Measurements from ENCODE around the gene TBC1D8. TPM values are rescaled to one million over a fixed set of nuclear protein-coding genes. Genes with fewer than 3 reads are reported as not detected.

Gene TBC1D8
- total RNA-seq, 1 experiment from 2014 or later, result 51.7 TPM

DNA sequence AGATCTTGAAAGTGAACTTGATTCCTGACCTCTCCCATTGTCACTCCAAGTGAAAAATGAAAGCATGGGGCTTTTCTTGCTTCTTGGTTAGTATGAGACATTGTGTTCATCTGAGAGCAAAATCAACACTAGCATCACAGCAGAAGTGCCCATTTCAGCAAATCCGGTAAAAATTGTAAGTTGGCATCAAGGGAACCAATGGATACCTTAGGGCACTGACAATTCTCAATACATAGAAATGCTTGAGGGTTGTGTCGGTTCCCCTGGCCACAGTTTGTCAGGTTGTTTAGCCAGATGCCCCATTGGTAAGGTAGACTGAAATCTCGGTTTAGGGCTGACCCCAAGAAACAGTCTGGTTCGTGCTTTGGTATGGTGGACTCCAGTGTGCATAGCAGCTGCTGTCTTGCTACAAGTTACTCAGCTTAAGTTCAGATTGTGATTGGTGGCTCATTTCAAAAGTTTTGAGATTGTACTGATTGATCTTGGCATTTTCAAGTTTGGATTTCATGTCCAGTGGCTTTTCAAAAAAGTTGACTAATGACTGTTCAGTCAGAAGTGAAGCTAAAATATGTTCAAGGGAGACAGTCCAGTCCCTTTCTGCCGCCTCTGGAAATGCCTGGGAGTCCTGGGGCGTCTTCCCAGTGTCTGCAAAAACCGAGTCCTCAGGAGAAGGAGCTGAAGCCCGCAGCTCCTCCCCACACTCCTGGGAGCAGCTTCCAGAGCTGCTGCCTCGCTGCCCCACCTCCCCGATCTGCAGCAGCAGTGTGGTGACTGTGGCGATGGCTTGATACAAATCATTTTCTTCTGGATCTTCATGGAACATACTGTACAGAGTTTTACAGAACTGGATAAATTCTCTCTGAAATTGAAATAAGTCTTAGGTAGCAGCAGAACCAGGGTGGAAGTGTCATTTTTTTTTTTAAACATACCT, 143.5 kb downstream of the TBC1D8 start (continued):
- TF ChIP-seq ESRRA (CRISPR knock-in tag; IDR thresholded peaks at IDR 0.05; ENCODE audit: borderline replicate concordance), result no peak
- TF ChIP-seq, protein P1, sequence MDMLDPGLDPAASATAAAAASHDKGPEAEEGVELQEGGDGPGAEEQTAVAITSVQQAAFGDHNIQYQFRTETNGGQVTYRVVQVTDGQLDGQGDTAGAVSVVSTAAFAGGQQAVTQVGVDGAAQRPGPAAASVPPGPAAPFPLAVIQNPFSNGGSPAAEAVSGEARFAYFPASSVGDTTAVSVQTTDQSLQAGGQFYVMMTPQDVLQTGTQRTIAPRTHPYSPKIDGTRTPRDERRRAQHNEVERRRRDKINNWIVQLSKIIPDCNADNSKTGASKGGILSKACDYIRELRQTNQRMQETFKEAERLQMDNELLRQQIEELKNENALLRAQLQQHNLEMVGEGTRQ (CRISPR knock-in tag; IDR thresholded peaks at IDR 0.05), result no peak
- no peak for TF ChIP-seq ZNF317 (CRISPR knock-in tag; IDR thresholded peaks at IDR 0.05; ENCODE audit: borderline replicate concordance, low read depth)
- no peak; the same call in 1 of the 2 replicates for TF ChIP-seq FOXP1 (CRISPR knock-in tag; IDR thresholded peaks at IDR 0.05; ENCODE audit: borderline replicate concordance)
- TF ChIP-seq, protein P2, sequence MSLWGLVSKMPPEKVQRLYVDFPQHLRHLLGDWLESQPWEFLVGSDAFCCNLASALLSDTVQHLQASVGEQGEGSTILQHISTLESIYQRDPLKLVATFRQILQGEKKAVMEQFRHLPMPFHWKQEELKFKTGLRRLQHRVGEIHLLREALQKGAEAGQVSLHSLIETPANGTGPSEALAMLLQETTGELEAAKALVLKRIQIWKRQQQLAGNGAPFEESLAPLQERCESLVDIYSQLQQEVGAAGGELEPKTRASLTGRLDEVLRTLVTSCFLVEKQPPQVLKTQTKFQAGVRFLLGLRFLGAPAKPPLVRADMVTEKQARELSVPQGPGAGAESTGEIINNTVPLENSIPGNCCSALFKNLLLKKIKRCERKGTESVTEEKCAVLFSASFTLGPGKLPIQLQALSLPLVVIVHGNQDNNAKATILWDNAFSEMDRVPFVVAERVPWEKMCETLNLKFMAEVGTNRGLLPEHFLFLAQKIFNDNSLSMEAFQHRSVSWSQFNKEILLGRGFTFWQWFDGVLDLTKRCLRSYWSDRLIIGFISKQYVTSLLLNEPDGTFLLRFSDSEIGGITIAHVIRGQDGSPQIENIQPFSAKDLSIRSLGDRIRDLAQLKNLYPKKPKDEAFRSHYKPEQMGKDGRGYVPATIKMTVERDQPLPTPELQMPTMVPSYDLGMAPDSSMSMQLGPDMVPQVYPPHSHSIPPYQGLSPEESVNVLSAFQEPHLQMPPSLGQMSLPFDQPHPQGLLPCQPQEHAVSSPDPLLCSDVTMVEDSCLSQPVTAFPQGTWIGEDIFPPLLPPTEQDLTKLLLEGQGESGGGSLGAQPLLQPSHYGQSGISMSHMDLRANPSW (CRISPR knock-in tag; conservative IDR thresholded peaks at IDR 0.05; ENCODE audit: low read depth), result no peak
- no peak for TF ChIP-seq CDX4 (CRISPR knock-in tag; IDR thresholded peaks at IDR 0.05; ENCODE audit: borderline replicate concordance)
- TF ChIP-seq JAZF1 (CRISPR knock-in tag; IDR thresholded peaks at IDR 0.05), result no peak
- TF ChIP-seq ZNF532 (CRISPR knock-in tag; IDR thresholded peaks at IDR 0.05; ENCODE audit: borderline replicate concordance), result peak; percentile 6; the same call in 1 of the 2 replicates
- TF ChIP-seq, protein P3, sequence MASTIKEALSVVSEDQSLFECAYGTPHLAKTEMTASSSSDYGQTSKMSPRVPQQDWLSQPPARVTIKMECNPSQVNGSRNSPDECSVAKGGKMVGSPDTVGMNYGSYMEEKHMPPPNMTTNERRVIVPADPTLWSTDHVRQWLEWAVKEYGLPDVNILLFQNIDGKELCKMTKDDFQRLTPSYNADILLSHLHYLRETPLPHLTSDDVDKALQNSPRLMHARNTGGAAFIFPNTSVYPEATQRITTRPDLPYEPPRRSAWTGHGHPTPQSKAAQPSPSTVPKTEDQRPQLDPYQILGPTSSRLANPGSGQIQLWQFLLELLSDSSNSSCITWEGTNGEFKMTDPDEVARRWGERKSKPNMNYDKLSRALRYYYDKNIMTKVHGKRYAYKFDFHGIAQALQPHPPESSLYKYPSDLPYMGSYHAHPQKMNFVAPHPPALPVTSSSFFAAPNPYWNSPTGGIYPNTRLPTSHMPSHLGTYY (CRISPR knock-in tag; IDR thresholded peaks at IDR 0.05), result peak; percentile 79
- TF ChIP-seq, protein P4, sequence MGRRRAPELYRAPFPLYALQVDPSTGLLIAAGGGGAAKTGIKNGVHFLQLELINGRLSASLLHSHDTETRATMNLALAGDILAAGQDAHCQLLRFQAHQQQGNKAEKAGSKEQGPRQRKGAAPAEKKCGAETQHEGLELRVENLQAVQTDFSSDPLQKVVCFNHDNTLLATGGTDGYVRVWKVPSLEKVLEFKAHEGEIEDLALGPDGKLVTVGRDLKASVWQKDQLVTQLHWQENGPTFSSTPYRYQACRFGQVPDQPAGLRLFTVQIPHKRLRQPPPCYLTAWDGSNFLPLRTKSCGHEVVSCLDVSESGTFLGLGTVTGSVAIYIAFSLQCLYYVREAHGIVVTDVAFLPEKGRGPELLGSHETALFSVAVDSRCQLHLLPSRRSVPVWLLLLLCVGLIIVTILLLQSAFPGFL (CRISPR knock-in tag; IDR thresholded peaks at IDR 0.05; ENCODE audit: borderline replicate concordance), result no peak
- peak; percentile 92 for TF ChIP-seq EMX1 (CRISPR knock-in tag; IDR thresholded peaks at IDR 0.05)
- TF ChIP-seq NR3C1 (CRISPR knock-in tag; conservative IDR thresholded peaks at IDR 0.05; ENCODE audit: low read depth), result no peak
- TF ChIP-seq TCF7 (CRISPR knock-in tag; IDR thresholded peaks at IDR 0.05; ENCODE audit: low read depth), result no peak
- TF ChIP-seq ZNF121 (CRISPR knock-in tag; IDR thresholded peaks at IDR 0.05), result no peak
- TF ChIP-seq ZMAT4 (CRISPR knock-in tag; IDR thresholded peaks at IDR 0.05), result 0 out of 2 replicates have a peak, but pooled peaks have one; percentile 20
- TF ChIP-seq SOX15 (CRISPR knock-in tag; IDR thresholded peaks at IDR 0.05), result no peak
- peak; percentile 85 for TF ChIP-seq ZNF671 (CRISPR knock-in tag; IDR thresholded peaks at IDR 0.05)
